ENCODE measurements around the gene PAK1.

DNA sequence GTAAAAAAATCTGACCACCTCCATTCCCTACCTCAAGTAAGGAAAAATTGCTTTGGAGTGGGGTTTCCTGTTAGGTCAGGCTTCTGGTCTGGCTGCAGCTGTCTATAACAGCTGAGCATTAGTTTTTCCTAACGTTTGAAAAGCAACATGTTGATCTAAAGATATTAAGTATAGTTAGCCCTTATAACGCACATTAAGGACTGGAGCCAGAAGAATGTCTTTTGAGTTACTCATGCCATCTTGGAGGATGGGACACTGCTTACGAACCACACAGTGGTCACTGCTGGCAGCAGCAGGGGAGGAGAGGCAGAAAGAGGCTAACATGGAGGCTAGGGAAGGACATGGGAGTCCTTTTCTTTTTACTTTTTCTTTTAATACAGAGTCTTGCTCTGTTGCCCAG lies 128.3 kb downstream of the PAK1 start:
- no peak for TF ChIP-seq EZH2 (IDR thresholded peaks at IDR 0.05; ENCODE audit: low read length)
- TF ChIP-seq, protein P1, sequence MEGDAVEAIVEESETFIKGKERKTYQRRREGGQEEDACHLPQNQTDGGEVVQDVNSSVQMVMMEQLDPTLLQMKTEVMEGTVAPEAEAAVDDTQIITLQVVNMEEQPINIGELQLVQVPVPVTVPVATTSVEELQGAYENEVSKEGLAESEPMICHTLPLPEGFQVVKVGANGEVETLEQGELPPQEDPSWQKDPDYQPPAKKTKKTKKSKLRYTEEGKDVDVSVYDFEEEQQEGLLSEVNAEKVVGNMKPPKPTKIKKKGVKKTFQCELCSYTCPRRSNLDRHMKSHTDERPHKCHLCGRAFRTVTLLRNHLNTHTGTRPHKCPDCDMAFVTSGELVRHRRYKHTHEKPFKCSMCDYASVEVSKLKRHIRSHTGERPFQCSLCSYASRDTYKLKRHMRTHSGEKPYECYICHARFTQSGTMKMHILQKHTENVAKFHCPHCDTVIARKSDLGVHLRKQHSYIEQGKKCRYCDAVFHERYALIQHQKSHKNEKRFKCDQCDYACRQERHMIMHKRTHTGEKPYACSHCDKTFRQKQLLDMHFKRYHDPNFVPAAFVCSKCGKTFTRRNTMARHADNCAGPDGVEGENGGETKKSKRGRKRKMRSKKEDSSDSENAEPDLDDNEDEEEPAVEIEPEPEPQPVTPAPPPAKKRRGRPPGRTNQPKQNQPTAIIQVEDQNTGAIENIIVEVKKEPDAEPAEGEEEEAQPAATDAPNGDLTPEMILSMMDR (optimal IDR thresholded peaks at IDR 0.05 in 1 of 3, IDR thresholded peaks at IDR 0.05 in 1 of 3, conservative IDR thresholded peaks at IDR 0.05 in 1 of 3; ENCODE audit: extremely low read depth in 1 of 3, insufficient read depth in 2 of 3, low read length in 3 of 3): no peak
